Medulla oblongata (tissue), 1 donor: ENCODE results near the gene WIZ.
A peak's percentile ranks its signal among the peaks of the same experiment; 100 is the strongest.
"Not testable (repeated sequence)": the region's sequence is repeated elsewhere in the genome, so short reads cannot be mapped to it uniquely, and the experiment has no call there.

ENCODE experiments used
- DNase-seq: peaks from one replicate; pipeline ENCODE4 v3.0.0-alpha.2; 2015; ENCODE audit errors: extremely low spot score

Gene WIZ, protein sequence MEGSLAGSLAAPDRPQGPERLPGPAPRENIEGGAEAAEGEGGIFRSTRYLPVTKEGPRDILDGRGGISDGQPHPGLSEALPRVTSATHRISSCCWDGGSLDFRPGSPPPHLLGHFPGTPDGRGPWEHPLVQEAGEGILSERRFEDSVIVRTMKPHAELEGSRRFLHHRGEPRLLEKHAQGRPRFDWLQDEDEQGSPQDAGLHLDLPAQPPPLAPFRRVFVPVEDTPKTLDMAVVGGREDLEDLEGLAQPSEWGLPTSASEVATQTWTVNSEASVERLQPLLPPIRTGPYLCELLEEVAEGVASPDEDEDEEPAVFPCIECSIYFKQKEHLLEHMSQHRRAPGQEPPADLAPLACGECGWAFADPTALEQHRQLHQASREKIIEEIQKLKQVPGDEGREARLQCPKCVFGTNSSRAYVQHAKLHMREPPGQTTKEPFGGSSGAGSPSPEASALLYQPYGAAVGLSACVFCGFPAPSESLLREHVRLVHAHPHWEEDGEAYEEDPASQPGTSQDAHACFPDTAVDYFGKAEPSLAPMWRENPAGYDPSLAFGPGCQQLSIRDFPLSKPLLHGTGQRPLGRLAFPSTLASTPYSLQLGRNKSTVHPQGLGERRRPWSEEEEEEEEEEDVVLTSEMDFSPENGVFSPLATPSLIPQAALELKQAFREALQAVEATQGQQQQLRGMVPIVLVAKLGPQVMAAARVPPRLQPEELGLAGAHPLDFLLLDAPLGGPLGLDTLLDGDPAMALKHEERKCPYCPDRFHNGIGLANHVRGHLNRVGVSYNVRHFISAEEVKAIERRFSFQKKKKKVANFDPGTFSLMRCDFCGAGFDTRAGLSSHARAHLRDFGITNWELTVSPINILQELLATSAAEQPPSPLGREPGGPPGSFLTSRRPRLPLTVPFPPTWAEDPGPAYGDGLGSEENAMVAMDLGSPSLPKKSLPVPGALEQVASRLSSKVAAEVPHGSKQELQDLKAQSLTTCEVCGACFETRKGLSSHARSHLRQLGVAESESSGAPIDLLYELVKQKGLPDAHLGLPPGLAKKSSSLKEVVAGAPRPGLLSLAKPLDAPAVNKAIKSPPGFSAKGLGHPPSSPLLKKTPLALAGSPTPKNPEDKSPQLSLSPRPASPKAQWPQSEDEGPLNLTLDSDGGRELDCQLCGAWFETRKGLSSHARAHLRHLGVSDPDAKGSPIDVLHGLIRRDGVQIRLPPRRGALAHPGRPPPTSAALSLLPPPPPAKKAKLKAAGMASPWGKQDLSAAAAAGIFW (N-terminal part only)

DNA sequence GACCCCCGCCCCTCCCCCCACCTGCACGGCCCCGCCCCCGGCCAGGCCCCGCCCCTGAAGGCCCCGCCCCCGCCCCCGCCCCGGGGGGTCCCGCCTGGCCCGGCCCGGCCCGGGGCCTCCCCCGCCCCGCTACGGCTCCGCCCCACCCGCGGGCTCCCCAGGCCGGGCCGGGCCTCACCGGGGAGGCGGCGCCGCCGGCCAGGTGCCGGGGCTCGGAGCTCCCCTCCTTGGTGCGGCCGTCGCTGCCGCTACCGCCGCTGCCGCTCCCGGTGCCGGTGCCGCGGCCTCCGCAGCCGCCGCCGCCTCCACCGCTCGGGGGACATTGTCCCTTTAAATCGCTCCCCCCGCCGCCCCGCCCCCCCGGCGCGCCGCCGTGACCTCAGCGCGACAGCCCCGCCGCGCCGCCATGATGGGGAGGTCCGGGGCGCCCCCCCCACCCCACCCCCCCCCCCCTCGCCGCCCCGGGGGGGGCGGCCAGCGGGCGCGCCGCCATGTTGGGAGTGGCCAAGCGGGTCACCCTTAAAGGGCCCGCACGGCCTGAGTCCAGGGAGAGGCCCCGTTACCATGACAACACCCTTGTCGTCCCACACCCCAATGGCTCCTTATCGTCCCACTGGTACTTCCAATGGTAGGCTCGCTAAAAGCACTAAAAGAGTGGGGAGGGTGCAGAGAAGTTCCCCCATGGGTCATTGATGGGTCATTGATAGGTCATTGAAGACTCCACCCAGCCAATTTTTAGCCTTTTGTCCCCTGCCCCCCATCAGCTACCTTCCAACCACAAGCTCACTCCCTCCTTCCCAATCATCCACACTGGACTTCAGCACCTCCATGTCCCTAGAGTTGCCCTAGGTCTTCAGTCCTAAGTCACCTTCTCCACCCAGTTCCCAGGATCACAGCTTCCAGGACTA lies at the start of gene WIZ:
Gene WIZ, minus strand, starts transcription at position 337 of the 908 bp plus-strand sequence. CDS start 1,649 bp downstream, outside the sequence.
- DNase-seq = peak; percentile 56

- DNase-seq = no peak
Observed at GRCh38 chr19:15498910-15499309, 49.2 kb upstream of the WIZ start.

- DNase-seq = no peak
Observed at GRCh38 chr19:15498156-15498858, 48.6 kb upstream of the WIZ start.

GRCh38 chr19:15495151-15495550 lies 45.4 kb upstream of the WIZ start:
- no peak for DNase-seq

- DNase-seq = no peak
Observed at GRCh38 chr19:15488489-15489226, 38.9 kb upstream of the WIZ start.

DNA sequence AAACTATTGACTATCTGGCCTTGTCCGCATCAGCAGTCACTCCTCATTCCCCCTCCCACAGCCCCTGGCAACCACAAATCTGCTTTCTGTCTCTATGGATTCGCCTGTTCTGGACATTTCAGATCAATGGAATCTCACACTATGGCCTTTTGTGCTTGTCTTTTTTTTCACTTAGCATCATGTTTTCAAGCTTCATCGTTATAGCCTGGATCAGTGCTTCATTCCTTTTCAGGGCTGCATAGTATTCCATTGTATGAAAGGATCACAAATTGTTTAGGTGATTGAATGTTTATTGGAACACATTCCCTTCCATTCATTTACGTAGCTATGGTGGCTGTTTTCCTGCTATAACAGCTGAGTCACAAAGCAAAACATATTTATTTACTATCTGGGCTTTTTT lies 37.3 kb upstream of the WIZ start:
- DNase-seq = no peak

- not testable (repeated sequence) for DNase-seq
Observed at GRCh38 chr19:15485768-15486167, 36.0 kb upstream of the WIZ start.

- DNase-seq = not testable (repeated sequence)
Observed at GRCh38 chr19:15480996-15481395, 31.2 kb upstream of the WIZ start.

DNA sequence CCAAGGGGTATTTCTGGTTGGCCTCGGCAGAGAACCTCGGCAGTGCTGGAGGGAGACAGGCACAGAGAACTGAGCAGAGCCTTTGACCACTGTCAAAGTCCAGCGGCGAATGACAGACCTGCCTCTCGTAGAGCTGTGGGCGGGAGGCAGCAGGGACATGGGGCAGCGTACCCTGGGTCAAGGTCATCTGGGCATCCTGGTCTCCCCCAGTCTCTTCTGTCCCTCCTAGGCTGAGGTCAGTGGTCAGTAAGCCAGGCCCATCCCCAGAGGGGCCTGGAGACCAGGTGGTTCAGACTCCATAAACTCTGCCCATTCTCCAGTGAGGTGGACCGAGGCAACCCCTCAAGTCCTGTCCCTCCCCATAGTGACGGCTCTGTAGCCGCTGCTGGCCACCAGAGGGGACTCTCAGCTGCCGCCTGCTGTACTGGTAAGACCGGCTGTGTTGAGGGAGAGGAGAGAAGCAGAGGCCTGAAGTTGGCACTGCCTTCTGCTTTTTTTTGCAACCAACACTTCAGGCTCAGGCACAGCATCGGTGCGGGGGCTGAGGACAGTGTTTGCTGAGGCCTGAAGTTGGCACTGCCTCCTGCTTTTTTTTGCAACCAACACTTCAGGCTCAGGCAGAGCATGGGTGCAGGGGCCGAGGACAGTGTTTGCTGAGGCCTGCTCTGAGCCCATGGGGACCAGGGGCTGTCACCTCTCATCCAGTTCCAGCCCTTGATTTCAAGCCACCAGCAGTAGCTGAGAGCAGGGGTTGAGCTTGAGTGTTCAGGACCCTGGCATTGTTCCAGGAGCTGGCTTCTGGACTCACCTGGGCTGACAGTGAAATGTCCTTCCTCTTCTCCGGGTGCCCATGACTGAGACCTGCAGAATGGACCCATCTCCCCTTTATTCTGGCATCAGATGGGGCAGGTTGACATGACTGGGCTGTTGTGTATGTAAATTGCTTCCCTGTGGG lies 29.9 kb upstream of the WIZ start, which contains the start of gene PGLYRP2:
Gene PGLYRP2, minus strand, starts transcription at position 111 of the 955 bp plus-strand sequence. CDS start 130 bp downstream, outside the sequence.
- peak; percentile 8 for DNase-seq

DNA sequence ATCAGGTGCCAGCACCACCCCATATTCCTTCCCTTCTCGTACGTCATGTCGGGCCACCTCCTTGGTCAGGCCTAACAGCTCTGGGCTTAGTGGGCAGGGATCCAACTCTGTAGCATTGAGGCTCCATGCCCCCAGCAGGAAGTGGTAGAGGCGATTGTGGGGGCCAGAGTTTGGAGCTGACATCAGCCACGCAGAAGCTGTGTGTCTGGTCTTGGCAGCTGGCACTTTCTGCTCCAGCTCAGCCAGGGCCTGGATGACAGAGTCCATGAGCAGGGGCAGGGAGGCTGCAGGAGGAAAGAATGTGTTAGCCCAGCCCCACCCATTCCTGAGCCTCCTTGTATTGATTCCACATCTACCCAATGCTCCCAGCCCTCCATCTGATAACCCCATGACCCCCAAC lies 26.6 kb upstream of the WIZ start:
- no peak for DNase-seq

- DNase-seq = no peak
Observed at GRCh38 chr19:15475611-15476010, 25.9 kb upstream of the WIZ start.

- no peak for DNase-seq
Observed at GRCh38 chr19:15475169-15475568, 25.4 kb upstream of the WIZ start.

DNA sequence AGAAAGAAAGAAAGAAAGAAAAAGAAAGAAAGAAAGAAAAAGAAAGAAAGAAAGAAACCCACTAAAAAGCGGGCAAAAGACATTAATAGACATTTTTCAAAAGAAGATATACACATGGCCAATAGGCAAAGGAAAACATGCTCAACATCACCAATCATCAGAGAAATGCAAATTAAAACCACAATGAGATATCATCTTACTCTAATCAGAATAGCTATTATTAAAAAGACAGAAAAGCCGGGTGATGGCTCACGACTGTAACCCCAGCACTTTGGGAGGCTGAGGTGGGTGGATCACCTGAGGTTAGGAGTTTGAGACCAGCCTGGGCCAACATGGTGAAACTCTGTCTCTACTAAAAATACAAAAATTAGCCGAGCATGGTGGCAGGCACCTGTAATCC lies 24.1 kb upstream of the WIZ start:
- not testable (repeated sequence) for DNase-seq

DNA sequence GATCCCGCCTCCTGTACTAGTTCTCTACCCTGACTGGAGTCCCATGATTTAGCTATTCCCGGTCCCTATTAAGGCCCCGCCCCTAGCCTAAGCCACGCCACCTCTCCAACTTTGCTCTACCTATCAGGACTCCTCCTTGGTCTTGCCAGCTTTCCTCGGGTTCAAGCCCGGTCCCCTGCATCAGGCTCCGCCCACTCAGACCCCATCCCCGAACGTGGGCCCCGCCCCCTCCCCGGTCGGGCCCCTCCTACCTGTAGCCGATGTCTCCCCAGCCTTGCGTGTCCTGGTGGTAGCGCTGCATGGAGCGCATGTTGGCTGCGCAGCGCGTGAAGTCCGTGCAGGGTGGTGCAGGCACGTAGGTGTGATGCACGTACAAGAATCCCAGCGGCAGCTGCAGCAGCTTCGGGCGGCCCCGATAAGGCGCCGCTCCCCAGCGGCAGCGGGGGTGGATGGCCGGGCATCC lies 21.9 kb upstream of the WIZ start:
- no peak for DNase-seq

- DNase-seq = no peak
Observed at GRCh38 chr19:15469513-15470297, 19.9 kb upstream of the WIZ start.

GRCh38 chr19:15468675-15469512 lies 19.1 kb upstream of the WIZ start:
- no peak for DNase-seq
